Prostate gland (tissue), 2 donors: ENCODE measurements around the gene THAP9. TPM values are rescaled to one million over a fixed set of nuclear protein-coding genes. Genes with fewer than 3 reads are reported as not detected.

Source experiments
- DNase-seq: peaks from one replicate; pipeline ENCODE4 v3.0.0-alpha.2; 2019; ENCODE audit warnings: low spot score
- H3K27ac ChIP-seq, 2 donors: fragments of 200-600 bp; sonication (generic); 2 replicates each; pipeline ENCODE4 v1.5.1; 2017 to 2019
- H3K27me3 ChIP-seq: fragments of 200-600 bp; sonication (generic); replicated peaks from 2 replicates; pipeline ENCODE4 v1.5.1; 2019; ENCODE audit not compliant: insufficient read depth
- H3K36me3 ChIP-seq, 2 donors: fragments of 200-600 bp; sonication (generic); 1 replicate in 1 of 2; 2 replicates in 1 of 2; pipeline versions ENCODE4 v1.5.1 to v1.8.1; 2017 to 2019
- H3K4me1 ChIP-seq: fragments of 200-600 bp; sonication (generic); replicated peaks from 2 replicates; pipeline ENCODE4 v1.5.1; 2019
- H3K4me3 ChIP-seq, 2 donors: fragments of 200-600 bp; sonication (generic); 2 replicates each; pipeline ENCODE4 v1.5.1; 2017 to 2019
- H3K9me3 ChIP-seq: fragments of 200-600 bp; sonication (generic); 2 replicates; pipeline ENCODE4 v1.5.1; 2017
- POLR2A ChIP-seq: fragments of 450-650 bp; IDR thresholded peaks from one replicate; pipeline ENCODE4 v1.6.1; 2016; ENCODE audit warnings: antibody characterized with exemption, mild to moderate bottlenecking
- POLR2AphosphoS5 ChIP-seq: sonication (generic); formaldehyde crosslinking; IDR thresholded peaks from one replicate; pipeline ENCODE4 v1.6.1; 2017; ENCODE audit warnings: antibody characterized with exemption
- whole genome bisulfite sequencing: methylation state at CpG from one replicate; pipeline ENCODE4 v1.1.5; 2018; 5-methylcytosine and 5-hydroxymethylcytosine counted together
- intact Hi-C: fragments of 100-400 bp; cut with DNase I; formaldehyde crosslinking; loops from one replicate; pipeline ENCODE4 v1.14.2; 2022
- total RNA-seq, 2 donors: library from RNA; depleted of rRNA; stranded (reverse); fragments of >200 nt; gene quantifications; one replicate each; pipeline ENCODE4 v1.1.0, GENCODE V29; 2016
- TF ChIP-seq, protein P1 (sequence below), 4 experiments: fragments of 200-600 bp in 2 of 4; fragments of 450-650 bp in 2 of 4; sonication (generic) in 2 of 4; IDR thresholded peaks; 1 replicate in 3 of 4; 2 replicates in 1 of 4; pipeline ENCODE4 v1.5.1; 2016 to 2019; ENCODE audit warnings: antibody characterized with exemption in 4 of 4, mild to moderate bottlenecking in 2 of 4, moderate library complexity in 2 of 4

Gene THAP9
- total RNA-seq, 2 donors from 2014 or later: 7.6 to 8.6 TPM

DNA sequence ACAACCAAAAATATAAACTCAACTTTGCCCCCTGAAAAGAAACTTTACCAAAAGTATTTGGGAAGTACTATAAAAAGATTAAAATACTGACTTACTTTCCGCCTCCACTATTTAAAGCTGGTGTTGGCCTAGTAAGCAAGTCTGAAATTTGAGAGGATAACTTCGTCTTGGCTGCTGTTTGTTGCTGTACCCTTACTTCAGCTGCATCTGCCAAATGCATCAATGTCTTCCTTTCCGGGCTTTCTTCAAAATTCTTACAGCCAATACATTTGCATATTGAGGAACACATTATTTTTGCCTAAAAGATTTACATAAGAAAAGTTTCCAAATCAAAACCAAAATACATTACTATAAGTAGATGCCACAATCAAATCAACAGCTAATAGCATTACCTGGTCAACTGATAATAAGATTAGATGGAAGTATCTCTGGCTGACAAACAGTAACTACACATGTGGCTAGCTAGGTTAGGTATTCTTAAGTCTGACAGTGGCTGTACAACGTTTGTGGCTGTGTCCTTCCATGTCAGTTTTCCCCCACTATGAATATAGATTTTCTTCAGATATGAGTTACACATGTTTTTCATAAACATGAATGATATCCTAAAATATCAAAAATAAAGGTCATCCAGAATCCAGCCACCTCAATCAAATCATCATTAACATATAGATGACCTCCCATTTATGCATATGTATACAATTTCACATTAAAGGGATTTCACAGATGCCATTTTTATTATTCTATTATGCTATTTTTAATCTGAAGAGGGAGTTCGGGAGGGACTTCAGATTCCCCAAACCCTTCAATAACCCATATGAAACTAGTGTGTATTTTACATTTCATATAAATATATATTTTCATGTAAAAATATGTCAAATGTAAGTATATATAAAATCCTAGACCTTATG lies 30.6 kb downstream of the THAP9 start:
- Histone ChIP-seq H3K36me3 (no peaks in the 10 kb centered on the region), H3K9me3 (no peaks in the 10 kb centered on the region), H3K27ac (no peak overlapping the region), H3K27me3 (no peaks in the 10 kb centered on the region), H3K4me1 (no peaks in the 10 kb centered on the region), H3K4me3 (no peak overlapping the region)
- TF ChIP-seq POLR2AphosphoS5 (no peak), POLR2A (no peak)
- TF ChIP-seq, protein P1, sequence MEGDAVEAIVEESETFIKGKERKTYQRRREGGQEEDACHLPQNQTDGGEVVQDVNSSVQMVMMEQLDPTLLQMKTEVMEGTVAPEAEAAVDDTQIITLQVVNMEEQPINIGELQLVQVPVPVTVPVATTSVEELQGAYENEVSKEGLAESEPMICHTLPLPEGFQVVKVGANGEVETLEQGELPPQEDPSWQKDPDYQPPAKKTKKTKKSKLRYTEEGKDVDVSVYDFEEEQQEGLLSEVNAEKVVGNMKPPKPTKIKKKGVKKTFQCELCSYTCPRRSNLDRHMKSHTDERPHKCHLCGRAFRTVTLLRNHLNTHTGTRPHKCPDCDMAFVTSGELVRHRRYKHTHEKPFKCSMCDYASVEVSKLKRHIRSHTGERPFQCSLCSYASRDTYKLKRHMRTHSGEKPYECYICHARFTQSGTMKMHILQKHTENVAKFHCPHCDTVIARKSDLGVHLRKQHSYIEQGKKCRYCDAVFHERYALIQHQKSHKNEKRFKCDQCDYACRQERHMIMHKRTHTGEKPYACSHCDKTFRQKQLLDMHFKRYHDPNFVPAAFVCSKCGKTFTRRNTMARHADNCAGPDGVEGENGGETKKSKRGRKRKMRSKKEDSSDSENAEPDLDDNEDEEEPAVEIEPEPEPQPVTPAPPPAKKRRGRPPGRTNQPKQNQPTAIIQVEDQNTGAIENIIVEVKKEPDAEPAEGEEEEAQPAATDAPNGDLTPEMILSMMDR (IDR thresholded peaks at IDR 0.05): no peak
- WGBS: 76% methylated on average over 5 of the region's 5 CpGs
- intact Hi-C loops: no loop called here
- DNase-seq: no peak

DNA sequence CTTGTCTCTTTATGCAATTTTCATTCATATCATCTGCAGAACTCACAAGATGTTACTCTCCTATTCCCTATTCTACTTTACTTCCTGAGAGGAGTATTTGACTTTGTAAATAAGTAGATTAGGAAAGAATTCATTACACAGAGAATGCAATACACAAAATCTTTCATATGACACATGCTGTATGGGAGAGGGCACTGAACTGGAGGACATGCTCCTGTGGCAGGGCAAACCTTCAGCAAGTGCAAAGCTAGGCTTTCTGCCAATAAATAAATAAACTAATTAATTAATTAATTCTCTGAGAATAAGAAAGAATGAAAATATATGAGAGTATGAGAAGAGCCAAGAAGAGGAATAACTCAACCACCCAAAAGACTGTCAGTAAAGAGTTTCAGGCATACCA lies 33.9 kb downstream of the THAP9 start:
- intact Hi-C loops: no loop called here
- H3K36me3 ChIP-seq: no peaks in the 10 kb centered on the region
- DNase-seq: no peak
- TF ChIP-seq, protein P1 (IDR thresholded peaks at IDR 0.05): no peak
- TF ChIP-seq POLR2A (no peak), POLR2AphosphoS5 (no peak)
- no peaks in the 10 kb centered on the region for H3K4me1 ChIP-seq
- no peaks in the 10 kb centered on the region for H3K9me3 ChIP-seq
- H3K27ac ChIP-seq: no peak overlapping the region
- no peaks in the 10 kb centered on the region for H3K27me3 ChIP-seq
- H3K4me3 ChIP-seq: no peak overlapping the region

DNA sequence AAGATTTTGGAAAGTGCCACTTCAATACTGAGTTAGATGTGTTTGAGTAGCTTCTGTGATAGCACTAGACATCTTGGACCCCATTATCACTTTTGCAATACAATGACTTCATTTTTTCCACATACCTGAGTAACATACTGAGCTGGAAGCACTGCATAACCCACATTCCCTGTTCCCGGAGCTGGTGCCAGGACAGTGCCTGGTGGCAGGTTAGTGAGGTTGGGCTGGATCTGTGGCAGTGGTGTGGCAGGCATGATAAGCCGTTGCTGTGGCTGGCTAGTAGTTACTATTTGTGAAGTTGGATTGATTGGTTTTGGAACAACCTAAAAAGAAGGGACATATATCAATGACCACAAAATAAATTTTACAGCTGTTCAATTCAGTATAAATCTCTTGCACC lies 38.9 kb downstream of the THAP9 start:
- Histone ChIP-seq H3K4me3 (no peak overlapping the region), H3K9me3 (no peaks in the 10 kb centered on the region), H3K4me1 (no peaks in the 10 kb centered on the region), H3K27me3 (no peaks in the 10 kb centered on the region), H3K27ac (no peak overlapping the region), H3K36me3 (no peaks in the 10 kb centered on the region)
- DNase-seq: no peak
- WGBS: 84% methylated on average over 2 of the region's 2 CpGs
- intact Hi-C loops: no loop called here
- TF ChIP-seq, protein P1 (IDR thresholded peaks at IDR 0.05): no peak
- TF ChIP-seq POLR2A (no peak), POLR2AphosphoS5 (no peak)

DNA sequence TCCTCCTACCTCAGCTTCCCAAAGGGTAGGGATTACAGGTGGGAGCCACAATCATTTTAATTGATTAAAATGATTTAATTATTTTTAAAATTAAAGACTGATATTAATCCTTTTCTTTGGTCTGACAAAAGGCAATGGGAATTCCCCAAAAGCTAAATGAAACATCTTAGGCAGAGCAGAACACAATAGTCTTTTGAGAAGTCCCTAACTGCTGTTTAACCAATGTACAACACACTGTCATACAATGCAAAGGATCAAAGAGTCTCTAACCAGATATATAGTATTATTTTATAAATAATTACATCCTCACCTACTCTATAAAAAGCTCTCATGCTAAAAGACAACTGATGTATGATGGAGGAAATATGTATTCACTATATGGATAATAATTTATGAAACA lies 47.0 kb downstream of the THAP9 start:
- TF ChIP-seq, protein P1 (IDR thresholded peaks at IDR 0.05): no peak
- TF ChIP-seq POLR2AphosphoS5 (no peak), POLR2A (no peak)
- no peak overlapping the region for H3K27ac ChIP-seq
- no peaks in the 10 kb centered on the region for H3K36me3 ChIP-seq
- intact Hi-C loops: no loop called here
- no peak overlapping the region for H3K4me3 ChIP-seq
- H3K4me1 ChIP-seq: no peaks in the 10 kb centered on the region
- H3K9me3 ChIP-seq: no peaks in the 10 kb centered on the region
- H3K27me3 ChIP-seq: no peaks in the 10 kb centered on the region
- no peak for DNase-seq

DNA sequence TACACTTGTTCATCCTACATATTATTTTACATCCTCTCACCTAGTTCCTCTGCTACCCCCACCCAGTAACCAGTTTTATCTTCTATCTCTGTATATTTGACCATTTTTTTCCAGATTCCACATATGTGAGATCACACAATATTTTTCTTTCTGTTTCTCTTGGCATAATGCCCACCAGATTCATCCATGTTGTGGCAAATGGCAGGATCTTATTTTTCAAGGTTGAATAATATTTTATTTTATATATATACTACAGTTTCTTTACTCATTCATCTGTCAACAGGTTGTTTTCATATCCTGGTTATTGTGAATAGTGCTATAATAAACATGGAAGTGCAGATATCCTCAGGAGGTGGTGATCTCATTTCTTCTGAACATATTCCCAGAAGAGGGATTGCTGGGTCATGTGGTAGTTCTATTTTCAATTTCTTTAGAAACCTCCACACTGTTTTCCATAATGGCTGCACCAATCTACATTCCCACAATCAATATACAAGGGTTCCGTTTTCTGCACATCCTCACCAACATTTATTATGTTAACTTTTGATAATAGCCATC lies 48.2 kb downstream of the THAP9 start:
- Histone ChIP-seq H3K27me3 (no peaks in the 10 kb centered on the region), H3K4me1 (no peaks in the 10 kb centered on the region), H3K36me3 (no peaks in the 10 kb centered on the region), H3K4me3 (no peak overlapping the region), H3K27ac (no peak overlapping the region), H3K9me3 (no peaks in the 10 kb centered on the region)
- TF ChIP-seq POLR2A (no peak), POLR2AphosphoS5 (no peak)
- TF ChIP-seq, protein P1 (IDR thresholded peaks at IDR 0.05): no peak
- DNase-seq: no peak
- intact Hi-C loops: no loop called here
- 100% methylated on average over 1 of the region's 1 CpG for WGBS
